ENCODE measurements around the gene ATP6V0B. TPM values are rescaled to one million over a fixed set of nuclear protein-coding genes. Genes with fewer than 3 reads are reported as not detected.

Gene ATP6V0B
- total RNA-seq, 4 donors from 2014 or later = 70.1 to 169 (median 135) TPM

GRCh38 chr1:43983253-43983899 is 8.6 kb downstream of the ATP6V0B start:
- intact Hi-C loops (cut with DNase I) = no loop called here
- peaks cover 20 to 35% (median 27%) of the 10 kb centered on the region in 3 donors for H3K4me1 ChIP-seq
- TF ChIP-seq CTCF (IDR thresholded peaks at IDR 0.05) (no peak), POLR2A (IDR thresholded peaks at IDR 0.05) (no peak)
- no peaks in the 10 kb centered on the region for H3K9me3 ChIP-seq
- no peaks in the 10 kb centered on the region for H3K27me3 ChIP-seq
- H3K36me3 ChIP-seq = peaks cover 0 to 54% (median 3%) of the 10 kb centered on the region in 3 donors
- no peak overlapping the region for H3K4me3 ChIP-seq
- 77 to 84% methylated on average over 12 of the region's 12 CpGs for WGBS, 2 donors
- no peak overlapping the region for H3K27ac ChIP-seq
- no peak for DNase-seq

DNA sequence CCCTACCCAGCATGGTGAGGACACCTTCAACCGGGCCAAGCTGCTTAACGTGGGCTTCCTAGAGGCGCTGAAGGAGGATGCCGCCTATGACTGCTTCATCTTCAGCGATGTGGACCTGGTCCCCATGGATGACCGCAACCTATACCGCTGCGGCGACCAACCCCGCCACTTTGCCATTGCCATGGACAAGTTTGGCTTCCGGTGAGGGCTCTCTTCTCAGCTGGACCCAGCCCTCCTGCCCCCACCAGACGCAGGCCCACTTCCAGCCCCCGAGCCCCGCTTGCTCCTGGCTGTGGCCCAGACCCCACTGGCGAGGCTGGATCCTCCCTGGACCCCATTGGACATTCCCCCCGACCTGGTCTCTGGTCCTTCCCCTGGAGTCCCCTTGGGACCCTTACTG is 10.1 kb downstream of the ATP6V0B start:
- Histone ChIP-seq H3K9me3 (no peaks in the 10 kb centered on the region), H3K27me3 (no peaks in the 10 kb centered on the region), H3K4me1 (peaks cover 13 to 24% (median 18%) of the 10 kb centered on the region in 3 donors), H3K36me3 (peaks cover 0 to 53% (median 3%) of the 10 kb centered on the region in 3 donors), H3K27ac (no peak overlapping the region), H3K4me3 (no peak overlapping the region)
- WGBS, 2 donors = 98 to 100% methylated on average over 9 to 11 of the region's 16 CpGs
- no peak for DNase-seq
- no peak for TF ChIP-seq POLR2A (IDR thresholded peaks at IDR 0.05)
- TF ChIP-seq CTCF (IDR thresholded peaks at IDR 0.05) = no peak
- intact Hi-C loops (cut with DNase I) = no loop called here

GRCh38 chr1:43985984-43986595 is 11.3 kb downstream of the ATP6V0B start:
- Histone ChIP-seq H3K9me3 (no peaks in the 10 kb centered on the region), H3K27ac (no peak overlapping the region), H3K4me1 (peaks cover 9 to 21% (median 10%) of the 10 kb centered on the region in 3 donors), H3K27me3 (no peaks in the 10 kb centered on the region), H3K36me3 (peaks cover 0 to 53% (median 3%) of the 10 kb centered on the region in 3 donors), H3K4me3 (no peak overlapping the region)
- intact Hi-C loops (cut with DNase I) = no loop called here
- TF ChIP-seq CTCF (IDR thresholded peaks at IDR 0.05) (no peak), POLR2A (IDR thresholded peaks at IDR 0.05) (no peak)
- DNase-seq = no peak
- WGBS, 2 donors = 74 to 85% methylated on average over 4 of the region's 4 CpGs

DNA sequence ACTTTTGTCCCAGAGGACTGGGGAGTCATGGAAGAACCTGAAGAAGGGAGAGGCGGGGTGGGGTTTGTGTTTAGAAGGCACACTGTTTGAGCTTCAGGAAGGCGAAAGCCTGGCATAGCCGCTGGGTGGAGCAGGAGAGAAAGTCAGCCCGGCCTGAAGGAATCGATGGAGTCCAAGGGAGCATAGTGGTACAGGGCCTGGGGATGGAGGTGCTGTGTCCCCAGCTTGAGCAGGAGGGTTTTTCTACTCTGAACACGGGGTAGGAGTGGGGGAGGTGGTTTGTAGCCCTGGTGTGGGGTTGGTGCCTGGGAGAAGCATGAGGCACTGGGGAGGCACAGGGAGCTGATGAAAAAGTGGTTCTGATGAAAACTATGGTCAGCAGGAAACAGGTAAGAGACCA is 12.0 kb downstream of the ATP6V0B start:
- H3K9me3 ChIP-seq = no peaks in the 10 kb centered on the region
- no peak for DNase-seq
- H3K4me3 ChIP-seq = no peak overlapping the region
- peaks cover 7 to 21% (median 8%) of the 10 kb centered on the region in 3 donors for H3K4me1 ChIP-seq
- TF ChIP-seq POLR2A (IDR thresholded peaks at IDR 0.05) (no peak), CTCF (IDR thresholded peaks at IDR 0.05) (no peak)
- H3K27ac ChIP-seq = no peak overlapping the region
- no peaks in the 10 kb centered on the region for H3K27me3 ChIP-seq
- intact Hi-C loops (cut with DNase I) = no loop called here
- 69 to 80% methylated on average over 6 of the region's 6 CpGs for WGBS, 2 donors
- H3K36me3 ChIP-seq = peaks cover 0 to 47% (median 3%) of the 10 kb centered on the region in 3 donors

GRCh38 chr1:43987159-43987902 is 12.6 kb downstream of the ATP6V0B start:
- no peak for DNase-seq
- Histone ChIP-seq H3K4me1 (peaks cover 7 to 21% (median 14%) of the 10 kb centered on the region in 3 donors), H3K9me3 (no peaks in the 10 kb centered on the region), H3K36me3 (peaks cover 0 to 41% (median 3%) of the 10 kb centered on the region in 3 donors), H3K4me3 (no peak overlapping the region), H3K27me3 (no peaks in the 10 kb centered on the region), H3K27ac (no peak overlapping the region)
- 74 to 78% methylated on average over 6 of the region's 6 CpGs for WGBS, 2 donors
- TF ChIP-seq POLR2A (IDR thresholded peaks at IDR 0.05) (no peak), CTCF (IDR thresholded peaks at IDR 0.05) (no peak)
- intact Hi-C loops (cut with DNase I) = no loop called here
